ENCODE results near the gene RPL36A.

RPL36A gene

DNA sequence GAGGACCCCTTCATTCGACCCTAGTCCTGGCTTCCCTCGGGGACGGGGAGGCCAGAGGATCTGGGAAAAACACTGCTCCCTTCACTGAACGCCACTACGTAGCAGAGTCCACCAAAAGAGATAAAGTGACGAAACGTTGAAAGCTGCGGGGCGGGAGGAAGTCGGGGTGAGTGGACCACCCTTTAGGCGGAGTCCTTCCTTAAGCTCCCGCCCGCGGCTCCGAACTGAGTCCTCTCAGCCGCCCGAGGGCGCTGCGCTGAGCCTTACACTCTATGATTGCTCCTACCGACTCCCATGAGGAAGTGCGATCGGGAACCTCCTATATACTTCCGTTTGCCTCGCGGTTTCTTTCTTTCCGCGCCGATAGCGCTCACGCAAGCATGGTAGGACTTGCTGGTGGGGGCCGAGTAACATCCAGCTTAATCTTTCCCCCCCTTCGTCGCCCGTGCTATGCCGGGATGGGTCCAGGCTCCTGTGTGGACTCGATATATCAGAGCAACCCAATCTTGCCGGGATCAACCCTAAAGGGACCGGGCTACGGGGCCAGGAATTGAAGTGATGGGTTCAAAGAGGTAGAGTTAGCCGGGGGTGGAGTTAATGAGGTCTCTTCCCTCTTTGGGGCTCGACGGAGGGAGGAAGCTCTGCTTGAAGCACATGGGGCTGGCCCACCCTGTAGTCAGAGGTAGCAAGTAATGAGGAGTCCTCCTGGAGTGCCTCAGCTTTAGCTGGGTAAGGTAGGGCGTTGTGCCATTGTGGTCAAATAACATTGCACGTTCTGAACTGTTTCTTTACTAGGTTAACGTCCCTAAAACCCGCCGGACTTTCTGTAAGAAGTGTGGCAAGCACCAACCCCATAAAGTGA is at the start of gene RPL36A:
Gene RPL36A (plus strand): TSS at position 348 of the 862 bp plus-strand sequence. CDS start 33 bp downstream, at position 381.
- DNase-seq = peak; percentile 94

DNA sequence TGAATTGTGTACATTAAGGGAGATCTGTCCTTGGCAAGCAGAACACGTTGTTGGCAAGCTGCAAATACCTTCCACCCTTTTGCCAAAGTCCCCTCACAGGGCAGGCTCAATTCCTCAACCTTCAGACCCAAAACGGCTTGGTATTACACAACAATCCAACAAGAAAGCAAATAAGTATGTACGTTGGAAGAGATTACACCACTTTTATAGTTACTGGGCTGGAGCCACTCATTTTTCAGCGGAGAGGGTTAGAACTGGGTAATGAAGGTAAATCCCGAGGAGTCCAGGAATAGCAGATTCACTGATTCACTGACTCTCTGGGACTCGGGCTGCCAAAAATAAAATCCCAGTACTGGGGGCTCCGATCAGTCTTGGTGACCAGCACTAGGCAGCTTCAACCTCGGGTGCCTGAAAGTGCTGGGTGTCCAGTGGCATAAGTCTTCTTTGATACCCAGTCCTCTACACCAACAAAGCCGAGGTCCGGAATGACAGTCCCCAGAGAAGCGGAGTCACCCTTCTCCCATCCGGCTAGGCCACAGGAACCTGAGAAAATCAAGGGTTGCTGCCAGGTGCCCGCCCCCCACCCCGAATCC is 42.9 kb upstream of the RPL36A start:
- DNase-seq = no peak

DNA sequence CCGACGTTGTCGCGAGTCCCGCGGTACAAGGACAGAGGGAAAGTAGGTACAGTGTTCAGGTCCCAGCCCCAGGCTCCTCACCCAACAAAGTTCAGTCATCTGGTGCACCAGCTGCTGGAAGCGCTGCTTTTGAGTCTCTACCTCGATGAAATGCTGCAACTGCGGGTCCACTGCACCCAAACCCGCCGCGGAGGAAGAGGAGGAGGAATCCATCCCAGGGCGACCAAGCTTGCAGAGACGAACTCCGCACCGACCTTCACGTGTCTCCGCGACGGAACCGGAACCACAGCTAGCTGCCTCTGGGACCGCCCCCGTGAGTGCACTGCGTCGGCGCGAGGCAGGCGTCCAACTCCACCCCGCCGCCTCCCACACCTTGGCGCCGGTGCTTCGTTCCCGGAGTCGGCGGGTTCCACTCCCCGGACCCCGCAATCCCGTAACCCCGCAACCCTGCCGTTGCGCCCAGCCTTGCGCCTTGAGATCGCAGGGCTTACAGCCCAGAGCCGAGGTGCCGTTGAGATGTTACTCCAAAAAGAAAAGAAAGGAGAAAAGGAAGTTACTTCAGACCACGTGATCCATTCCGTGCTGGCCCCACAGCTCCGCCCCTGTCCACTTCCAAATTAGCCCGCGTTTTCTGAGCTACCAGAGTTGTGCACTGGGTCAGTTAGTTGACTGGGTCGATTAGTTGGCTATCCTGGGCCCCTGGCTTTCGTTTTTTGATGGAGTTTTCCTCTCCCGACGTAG is 42.2 kb upstream of the RPL36A start, which contains the start of gene TIMM8A:
Gene TIMM8A (minus strand): TSS at position 291 of the 741 bp plus-strand sequence. CDS start 78 bp downstream, at position 213.
- DNase-seq = peak; percentile 40

DNA sequence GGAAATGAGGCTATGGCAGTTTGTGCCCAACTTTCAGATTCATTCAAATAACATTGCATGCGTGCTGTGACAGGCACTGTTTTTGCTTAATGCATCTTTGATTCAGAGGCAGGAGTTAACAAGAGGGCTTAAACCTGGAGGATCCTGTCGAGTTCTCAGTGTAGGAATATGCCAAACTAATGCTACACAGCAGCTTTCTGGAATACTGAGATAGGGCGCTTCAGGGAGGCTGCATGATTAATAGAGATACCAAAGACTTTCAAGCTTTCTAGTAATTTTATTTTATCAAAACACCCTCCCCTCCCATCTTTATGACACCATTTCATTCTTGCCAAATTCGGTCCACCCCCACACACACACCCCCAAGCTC is 41.6 kb upstream of the RPL36A start:
- no peak for DNase-seq

DNA sequence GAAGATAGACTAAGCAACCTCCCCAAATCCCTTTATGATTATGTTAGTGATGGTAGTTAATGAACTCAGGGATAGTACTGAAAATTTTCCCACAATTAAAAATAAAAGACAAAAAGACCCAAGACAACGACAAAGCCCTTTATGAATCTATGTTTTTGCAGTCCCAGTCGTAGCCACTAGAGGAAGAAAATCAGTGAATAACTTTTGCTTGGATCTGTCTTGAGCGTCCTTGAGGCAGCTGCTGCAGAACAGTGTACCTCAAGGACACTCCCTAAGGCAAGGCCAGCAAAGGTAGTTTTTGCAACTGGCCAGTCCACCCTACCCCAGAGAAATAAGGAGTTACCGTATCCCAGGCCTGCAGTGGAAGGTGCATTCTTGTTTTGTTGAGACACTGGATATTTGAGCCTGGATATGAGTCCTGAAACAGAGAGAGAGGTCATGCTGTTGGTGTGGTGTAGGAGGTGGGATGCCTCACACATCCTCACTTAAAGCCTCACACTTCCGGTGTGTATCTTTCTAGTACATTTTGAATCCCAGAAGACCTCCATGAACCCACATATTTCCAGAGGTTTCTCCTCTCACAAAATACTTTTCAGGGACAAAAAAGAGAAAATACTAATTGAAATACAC is 33.5 kb upstream of the RPL36A start:
- no peak for DNase-seq

DNA sequence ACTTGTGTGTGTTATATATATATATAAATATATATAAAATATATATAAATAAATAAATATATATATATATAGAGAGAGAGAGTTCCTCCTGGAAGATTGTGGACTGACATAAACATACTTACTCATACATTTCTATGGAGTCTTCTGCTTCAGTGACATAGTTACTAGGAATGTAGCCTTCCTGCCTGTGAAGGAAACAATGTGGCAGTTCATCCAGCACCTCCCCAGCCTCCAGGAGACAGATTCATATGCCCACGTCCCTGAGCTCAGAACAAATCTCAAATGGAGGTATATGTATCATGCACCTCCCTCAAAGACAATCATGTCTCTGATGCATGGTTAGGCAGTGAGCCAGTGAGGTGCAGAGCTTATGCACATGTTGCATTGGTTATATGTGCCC is 30.8 kb upstream of the RPL36A start:
- DNase-seq = no peak

DNA sequence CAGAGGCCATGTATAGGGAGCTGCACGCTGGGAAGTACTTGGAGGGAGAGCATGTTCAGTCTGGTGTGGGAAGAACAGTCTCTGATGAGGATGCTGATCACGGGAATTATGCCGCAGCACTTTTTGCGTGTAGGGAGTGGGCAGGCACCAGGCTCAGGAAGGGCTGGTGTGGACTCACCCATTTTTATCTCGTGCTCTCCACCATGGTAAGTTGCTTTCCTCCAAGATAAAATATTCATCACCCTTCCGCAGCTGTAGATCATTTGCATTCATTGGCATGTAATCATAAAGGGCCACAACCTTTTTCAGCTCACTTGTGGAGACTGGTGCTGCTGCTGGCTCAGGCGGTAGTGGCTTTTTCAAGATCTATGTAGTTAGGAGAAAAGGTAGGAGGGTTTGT is 30.4 kb upstream of the RPL36A start:
- no peak for DNase-seq

DNA sequence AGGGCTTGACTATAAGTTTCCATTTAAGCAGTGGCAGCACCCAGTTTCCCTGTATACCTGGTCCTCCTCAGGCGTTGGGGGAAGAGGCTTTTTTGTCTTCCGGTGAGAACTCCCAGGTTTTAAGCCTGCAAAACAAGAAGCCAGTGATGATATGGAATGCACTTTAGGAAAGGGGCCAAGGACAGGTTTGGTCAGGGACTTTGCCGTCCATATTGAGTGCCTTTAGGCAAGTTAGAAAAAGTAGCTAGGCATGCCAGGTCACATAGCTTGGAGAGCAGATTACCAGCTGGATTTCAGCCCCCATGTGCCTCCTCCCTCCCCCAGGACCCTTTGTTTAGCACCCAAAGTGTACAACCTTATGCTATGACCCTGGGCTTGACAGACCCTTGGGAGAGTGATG is 28.7 kb upstream of the RPL36A start:
- no peak for DNase-seq

DNA sequence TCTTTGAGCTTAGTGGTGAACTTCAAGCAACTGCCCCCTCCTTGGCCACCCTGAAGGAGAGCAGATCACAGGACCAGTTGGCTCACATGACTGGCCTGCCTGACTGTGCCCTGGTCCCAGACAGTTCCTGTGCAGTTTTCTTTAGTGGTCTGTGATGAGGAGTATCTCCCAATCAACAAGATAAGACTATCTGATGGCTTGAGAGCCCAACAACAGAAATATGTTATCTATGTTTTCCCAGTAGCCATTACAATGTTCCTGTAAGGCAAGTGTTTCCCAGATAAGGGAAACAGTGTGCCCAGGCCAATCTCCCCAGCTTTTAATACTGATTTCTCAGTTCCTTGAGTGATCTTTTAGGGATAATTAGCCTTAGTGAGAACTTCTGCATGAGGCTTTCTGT is 28.1 kb upstream of the RPL36A start:
- DNase-seq = no peak

DNA sequence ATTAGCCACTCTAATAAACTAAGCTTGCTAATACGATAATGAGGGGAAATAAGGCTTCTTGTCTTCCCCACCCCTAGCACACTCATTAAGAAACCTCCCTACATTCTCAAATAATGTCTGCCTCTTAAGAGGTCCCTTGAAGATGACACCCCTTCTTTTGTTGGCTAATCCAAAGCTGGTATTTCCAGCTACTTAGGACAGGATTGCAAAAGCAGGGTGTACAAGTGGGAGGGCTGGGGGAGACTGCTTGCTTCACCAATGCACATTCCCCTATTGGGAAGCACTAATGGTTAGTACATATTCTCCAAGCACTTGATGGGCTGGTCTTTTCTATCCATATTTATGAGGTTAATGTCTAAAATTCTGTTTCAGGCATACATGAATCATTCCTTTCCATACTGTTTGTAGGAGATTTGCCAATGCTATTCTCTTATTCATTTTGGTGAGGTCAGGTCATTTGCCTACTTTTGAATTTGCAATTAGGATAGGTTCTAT is 25.5 kb upstream of the RPL36A start:
- no peak for DNase-seq

DNA sequence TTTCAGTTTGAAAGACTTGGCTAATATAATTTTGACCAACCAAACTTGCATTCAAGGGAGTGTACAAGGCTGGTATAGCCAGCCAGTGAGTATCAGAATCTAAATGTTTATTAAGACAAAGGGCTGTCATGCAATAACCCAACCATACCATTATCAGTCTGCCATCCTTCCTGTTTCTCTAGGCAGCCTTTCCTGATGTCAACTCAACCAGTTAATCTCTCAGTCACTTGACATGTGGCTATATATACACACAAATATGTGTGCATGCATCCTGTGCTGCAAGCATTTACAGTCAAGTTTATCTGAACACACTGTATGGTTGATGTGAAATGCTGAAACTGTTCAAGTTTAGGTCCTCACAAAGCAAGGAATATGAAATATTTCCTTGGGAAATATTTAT is 22.0 kb upstream of the RPL36A start:
- DNase-seq = no peak

DNA sequence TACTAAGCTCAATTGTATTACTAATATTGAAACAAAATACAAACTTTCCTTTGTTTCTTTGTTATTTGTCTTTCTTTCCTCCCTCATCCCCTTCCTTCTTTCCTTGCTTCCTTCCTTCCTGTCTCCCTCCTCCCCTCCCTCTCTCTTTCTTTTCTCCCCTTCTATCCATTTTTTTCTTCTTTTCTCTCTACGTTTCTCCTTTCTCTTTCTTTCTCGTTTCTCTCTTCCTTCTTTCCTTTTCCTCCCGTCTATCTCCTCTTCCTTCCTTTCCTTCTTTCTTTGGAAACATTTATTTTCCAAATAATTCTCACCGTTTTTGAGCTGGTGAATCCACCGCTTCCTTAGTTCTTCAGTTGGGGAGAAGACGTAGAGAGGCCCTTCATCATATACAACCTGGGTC is 21.1 kb upstream of the RPL36A start:
- DNase-seq = no peak

DNA sequence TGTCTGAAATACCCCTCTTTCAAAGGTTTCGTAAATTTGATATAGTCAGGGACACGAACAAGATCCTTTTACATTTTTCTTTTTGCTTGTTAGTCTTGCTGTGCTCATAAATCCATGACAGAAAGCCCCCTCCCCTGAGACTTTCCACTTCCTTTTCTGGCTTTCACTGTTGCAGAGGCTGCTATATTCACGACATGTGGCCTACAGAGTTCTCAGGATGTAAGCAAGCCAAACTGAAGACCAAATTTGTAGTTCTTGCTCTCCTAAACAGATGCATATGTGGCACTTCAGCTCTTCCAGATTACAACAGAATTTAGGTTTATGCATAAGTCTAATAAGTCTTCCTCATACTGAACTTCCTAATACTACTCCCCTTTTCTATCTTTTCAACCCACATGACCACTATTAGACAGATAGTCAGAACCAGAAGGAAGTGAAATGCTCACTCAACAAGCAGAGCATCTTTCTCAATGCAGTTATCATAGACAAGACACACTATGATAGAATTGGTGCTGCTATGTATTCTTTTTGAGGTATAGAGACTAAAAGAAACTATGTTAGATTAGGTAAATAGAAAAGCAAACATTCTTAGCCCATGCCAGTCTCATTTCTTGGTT is 19.8 kb upstream of the RPL36A start:
- DNase-seq = no peak

DNA sequence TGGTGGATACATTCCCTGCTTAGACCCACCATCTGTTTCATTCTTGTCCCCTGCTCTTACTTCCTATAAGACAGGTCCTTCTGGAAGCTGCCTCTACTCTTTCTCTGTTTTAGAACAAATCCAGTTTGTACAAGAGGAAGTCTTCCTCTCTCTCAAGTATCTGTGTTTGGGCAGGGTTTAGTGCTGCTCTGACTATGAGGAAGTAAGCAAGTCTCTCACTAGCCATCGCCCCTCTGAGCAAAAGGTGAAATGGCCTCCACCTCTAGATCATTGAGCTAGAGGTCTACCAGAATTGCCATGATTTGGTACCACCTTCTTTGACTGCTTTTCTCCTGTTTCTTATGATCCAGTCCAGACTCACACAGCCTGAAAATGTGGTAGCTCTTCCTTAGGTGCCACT is 13.3 kb upstream of the RPL36A start:
- no peak for DNase-seq

DNA sequence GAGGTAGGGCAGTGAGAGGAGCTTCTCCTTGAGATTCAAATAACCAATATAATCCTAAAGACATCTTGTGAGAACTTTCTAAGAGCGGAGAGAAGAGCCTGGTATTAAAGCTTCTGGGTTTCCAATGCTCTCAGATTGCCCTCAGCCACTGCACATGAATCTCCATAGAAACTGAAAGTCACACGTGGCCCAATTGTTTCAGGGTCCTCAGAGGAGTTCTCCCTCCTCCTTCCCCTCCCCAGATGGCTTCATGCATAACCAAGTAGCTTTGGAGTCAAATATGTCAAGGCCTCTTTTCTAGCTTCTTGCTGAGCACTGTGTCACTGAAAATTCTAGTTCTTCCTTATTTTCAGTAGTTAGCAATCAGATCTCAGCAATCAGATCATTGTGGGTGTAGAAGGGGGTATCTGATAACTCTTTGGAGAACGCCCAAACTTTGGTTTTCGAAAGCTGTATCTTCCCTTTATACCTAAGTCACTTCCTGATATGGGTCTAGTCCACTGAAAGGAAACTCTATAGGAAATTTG is 7.1 kb upstream of the RPL36A start:
- no peak for DNase-seq

DNA sequence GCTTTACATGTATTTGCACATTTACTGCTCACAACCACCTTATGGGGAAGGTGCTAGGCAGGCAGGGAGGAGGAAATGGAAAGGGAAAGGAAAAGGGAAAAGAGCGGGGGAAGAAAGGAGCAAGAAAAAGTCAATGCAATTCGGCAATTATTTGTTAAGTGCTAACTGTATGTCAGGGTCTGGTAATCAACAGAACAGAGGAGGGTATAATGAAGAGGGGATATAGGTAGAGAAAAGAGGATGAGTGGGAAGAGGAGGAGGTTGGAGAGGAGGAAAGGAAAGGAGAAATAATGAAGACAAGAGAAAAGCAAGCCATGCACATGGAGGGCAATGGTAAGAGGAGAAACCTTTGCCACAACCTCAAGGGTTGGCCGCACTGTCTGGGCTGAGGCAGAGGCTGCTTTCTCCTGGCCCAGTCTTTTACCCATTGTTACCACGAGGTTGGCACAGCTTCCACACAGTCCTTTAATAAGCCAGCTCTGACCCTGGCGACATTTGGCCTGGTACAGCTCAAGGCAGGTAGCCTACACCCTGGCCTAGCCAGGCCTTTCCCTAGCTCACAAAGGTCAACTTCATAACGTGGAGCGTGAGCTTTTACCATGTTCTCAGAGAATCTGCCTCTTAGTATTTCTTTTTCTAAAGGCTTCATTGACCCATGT is 5.7 kb upstream of the RPL36A start:
- no peak for DNase-seq

DNA sequence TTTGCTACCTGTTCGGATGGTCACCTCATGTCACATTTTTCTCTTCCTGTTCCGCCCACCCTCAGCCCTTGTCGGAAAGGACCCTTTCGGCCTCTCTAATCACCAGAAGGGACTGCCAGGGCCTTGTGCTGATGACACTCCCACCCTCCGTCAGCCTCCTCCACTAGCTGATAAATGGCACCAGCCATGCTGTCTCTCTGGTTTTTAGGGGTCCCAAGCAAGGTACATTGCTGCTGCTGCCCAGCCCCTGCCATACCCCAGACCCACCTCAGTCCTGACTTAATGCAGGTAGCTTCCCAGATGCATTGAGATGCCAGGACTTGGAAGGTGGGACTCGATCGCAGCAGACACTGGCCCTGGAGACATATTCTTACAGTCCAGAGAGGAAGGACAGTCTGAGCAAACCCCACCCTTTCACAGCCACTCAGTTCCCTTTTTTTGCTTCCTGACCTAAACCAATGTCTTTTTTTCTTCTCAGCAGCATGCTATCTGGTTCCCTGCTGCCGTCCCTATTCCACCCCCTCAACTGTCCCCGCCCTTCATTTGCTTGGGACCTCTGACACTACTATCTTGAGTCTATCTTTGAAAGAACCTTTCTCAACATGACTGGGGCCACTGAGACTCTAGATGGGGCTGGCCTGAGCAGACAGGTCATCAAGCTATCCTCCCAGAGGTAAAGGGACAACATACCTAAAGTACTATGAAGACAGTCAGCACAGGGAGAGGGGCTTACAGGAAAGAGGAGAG is 4.8 kb upstream of the RPL36A start, which contains the start of gene BTK:
Gene BTK (minus strand): TSS at position 397 of the 747 bp plus-strand sequence. CDS start 10,907 bp downstream, outside the sequence.
- DNase-seq = no peak

DNA sequence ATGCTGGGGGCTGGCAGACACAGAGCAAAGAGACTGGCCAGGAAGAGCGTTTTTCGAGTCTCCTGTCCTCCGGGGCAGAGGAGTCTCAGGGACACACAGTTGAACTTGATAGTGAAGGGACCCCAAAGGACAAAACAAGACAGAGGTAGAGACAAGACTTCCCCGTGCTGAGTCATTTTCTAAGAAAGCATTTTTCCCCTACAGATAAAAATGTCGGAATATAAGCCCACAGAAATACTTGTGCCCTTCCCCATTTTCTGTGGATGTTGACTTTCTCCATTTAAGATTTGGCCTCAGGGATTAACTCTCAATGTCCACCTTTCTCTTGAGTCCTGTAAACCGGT is 4.3 kb upstream of the RPL36A start:
- DNase-seq = no peak

DNA sequence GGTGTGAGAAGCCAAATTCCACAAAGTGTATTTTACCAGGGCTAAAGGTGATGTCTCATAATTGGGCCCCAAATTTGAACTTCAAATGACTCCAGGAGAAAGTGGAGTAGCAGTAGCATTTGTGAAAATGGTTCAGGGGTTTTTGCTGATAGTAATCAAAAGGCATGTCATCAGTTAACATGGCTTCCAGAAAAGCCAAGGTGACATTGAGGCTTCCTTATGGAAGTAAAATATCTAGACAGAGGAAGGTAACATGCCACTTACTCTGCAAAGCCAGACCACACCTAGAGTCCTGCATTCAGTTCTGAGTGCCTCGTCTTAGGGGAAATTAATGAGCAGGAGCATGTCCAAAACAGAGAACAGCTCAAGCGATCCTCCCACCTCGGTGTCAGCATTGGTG is 2.2 kb upstream of the RPL36A start:
- no peak for DNase-seq

DNA sequence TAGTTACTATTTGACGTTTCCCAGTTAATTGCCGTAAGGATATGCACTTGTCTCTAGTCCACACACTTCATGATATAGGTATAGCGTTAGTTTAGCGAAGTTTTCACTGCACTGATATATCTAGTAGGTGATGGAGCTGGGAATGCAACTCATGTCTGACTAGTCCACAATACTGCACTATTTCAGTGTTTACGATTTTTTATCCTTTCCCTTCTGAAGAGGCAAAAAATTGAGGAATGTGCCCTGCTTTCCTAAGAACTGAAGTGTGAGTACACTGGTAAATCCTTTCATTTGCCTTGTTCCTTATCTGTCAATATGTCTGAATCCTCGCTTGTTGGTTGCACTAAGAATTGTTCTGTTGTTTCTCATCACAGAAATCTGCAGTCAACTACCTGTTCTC is 1.0 kb downstream of the RPL36A start:
- no peak for DNase-seq
